HepG2 (cell line): ENCODE results near the gene SRCAP. TPM values are rescaled to one million over a fixed set of nuclear protein-coding genes. Genes with fewer than 3 reads are reported as not detected.

Experiments
- BRF2 ChIP-seq: sonication (generic); formaldehyde crosslinking; IDR thresholded peaks from 2 replicates; pipeline ENCODE4 v1.8.1; 2022; ENCODE audit warnings: mild to moderate bottlenecking, missing genetic modification reagents
- CENPX ChIP-seq: sonication (generic); formaldehyde crosslinking; IDR thresholded peaks from 2 replicates; pipeline ENCODE4 v1.9.0; 2021; ENCODE audit warnings: mild to moderate bottlenecking, missing genetic modification reagents, moderate library complexity
- CHD4 ChIP-seq: fragments of 200-600 bp; sonication (generic); IDR thresholded peaks from 2 replicates; pipeline ENCODE4 v1.7.0; 2017; ENCODE audit warnings: mild to moderate bottlenecking, low read length, borderline replicate concordance
- MED8 ChIP-seq: sonication (generic); formaldehyde crosslinking; IDR thresholded peaks from 2 replicates; pipeline ENCODE4 v1.8.1; 2023; ENCODE audit warnings: mild to moderate bottlenecking, missing genetic modification reagents; ENCODE audit not compliant: insufficient replicate concordance
- MTA3 ChIP-seq: sonication (generic); formaldehyde crosslinking; IDR thresholded peaks from 2 replicates; pipeline ENCODE4 v1.4.0; 2020; ENCODE audit warnings: missing genetic modification reagents
- PLRG1 ChIP-seq: fragments of 450-650 bp; conservative IDR thresholded peaks from 2 replicates; pipeline ENCODE4 v1.6.1; 2016
- SIX1 ChIP-seq: sonication (generic); formaldehyde crosslinking; IDR thresholded peaks from 2 replicates; pipeline ENCODE4 v1.4.0; 2020; ENCODE audit warnings: missing genetic modification reagents, borderline replicate concordance
- SMAD9 ChIP-seq: sonication (generic); formaldehyde crosslinking; IDR thresholded peaks from 2 replicates; pipeline ENCODE4 v1.5.1; 2020; ENCODE audit warnings: mild to moderate bottlenecking, missing genetic modification reagents
- SRY ChIP-seq: sonication (generic); formaldehyde crosslinking; IDR thresholded peaks from 2 replicates; pipeline ENCODE4 v1.8.0; 2022; ENCODE audit warnings: mild to moderate bottlenecking, missing genetic modification reagents
- ZNF792 ChIP-seq: IDR thresholded peaks from 2 replicates; pipeline ENCODE4 v1.6.1; 2016
- ZNF841 ChIP-seq: sonication (generic); formaldehyde crosslinking; IDR thresholded peaks from 2 replicates; pipeline ENCODE4 v1.8.1; 2023; ENCODE audit warnings: missing genetic modification reagents, borderline replicate concordance
- polyA plus RNA-seq, 8 experiments: library from polyadenylated mRNA; depleted of rRNA in 3 of 8; stranded (reverse) in 7 of 8; unstranded in 1 of 8; fragments of >200 nt; fragmentation: Illumina TruSeq in 4 of 8; extraction: Trizol in 4 of 8; gene quantifications; 2 replicates each; pipeline versions ENCODE4 v1.2.1 to v1.2.3, GENCODE V29; 2011 to 2016; ENCODE audit warnings: low read depth in 4 of 8, missing spikeins in 1 of 8, mixed read lengths in 1 of 8; ENCODE audit not compliant: insufficient read depth in 1 of 8
- total RNA-seq, 5 experiments: library from RNA; depleted of rRNA; stranded (reverse); fragments of >200 nt; fragmentation: Illumina TruSeq; extraction: Trizol; gene quantifications; 2 replicates each; pipeline ENCODE4 v1.2.3, GENCODE V29; 2016; ENCODE audit warnings: low read depth in 1 of 5
- TF ChIP-seq, protein P1 (sequence below): sonication (generic); formaldehyde crosslinking; IDR thresholded peaks from 2 replicates; pipeline ENCODE4 v1.4.0; 2020; ENCODE audit warnings: mild to moderate bottlenecking, missing genetic modification reagents
- TF ChIP-seq, protein P2 (sequence below): sonication (generic); formaldehyde crosslinking; IDR thresholded peaks from 2 replicates; pipeline ENCODE4 v1.8.1; 2023; ENCODE audit warnings: missing genetic modification reagents, inconsistent platforms, borderline replicate concordance
- TF ChIP-seq, protein P3 (sequence below): IDR thresholded peaks from 2 replicates; pipeline ENCODE4 v1.6.1; 2018; ENCODE audit warnings: missing genetic modification reagents, mild to moderate bottlenecking, missing compliant biosample characterization
- TF ChIP-seq, protein P4 (sequence below): sonication (generic); formaldehyde crosslinking; IDR thresholded peaks from 2 replicates; pipeline ENCODE4 v1.4.0; 2020; ENCODE audit warnings: missing genetic modification reagents

Gene SRCAP
- total and polyA plus RNA-seq, 2 of the 13 experiments (the other 11 are each of a cell fraction or from before 2014, with no cell fraction given), result 4.9 to 9.0 TPM

- TF ChIP-seq, protein P1, sequence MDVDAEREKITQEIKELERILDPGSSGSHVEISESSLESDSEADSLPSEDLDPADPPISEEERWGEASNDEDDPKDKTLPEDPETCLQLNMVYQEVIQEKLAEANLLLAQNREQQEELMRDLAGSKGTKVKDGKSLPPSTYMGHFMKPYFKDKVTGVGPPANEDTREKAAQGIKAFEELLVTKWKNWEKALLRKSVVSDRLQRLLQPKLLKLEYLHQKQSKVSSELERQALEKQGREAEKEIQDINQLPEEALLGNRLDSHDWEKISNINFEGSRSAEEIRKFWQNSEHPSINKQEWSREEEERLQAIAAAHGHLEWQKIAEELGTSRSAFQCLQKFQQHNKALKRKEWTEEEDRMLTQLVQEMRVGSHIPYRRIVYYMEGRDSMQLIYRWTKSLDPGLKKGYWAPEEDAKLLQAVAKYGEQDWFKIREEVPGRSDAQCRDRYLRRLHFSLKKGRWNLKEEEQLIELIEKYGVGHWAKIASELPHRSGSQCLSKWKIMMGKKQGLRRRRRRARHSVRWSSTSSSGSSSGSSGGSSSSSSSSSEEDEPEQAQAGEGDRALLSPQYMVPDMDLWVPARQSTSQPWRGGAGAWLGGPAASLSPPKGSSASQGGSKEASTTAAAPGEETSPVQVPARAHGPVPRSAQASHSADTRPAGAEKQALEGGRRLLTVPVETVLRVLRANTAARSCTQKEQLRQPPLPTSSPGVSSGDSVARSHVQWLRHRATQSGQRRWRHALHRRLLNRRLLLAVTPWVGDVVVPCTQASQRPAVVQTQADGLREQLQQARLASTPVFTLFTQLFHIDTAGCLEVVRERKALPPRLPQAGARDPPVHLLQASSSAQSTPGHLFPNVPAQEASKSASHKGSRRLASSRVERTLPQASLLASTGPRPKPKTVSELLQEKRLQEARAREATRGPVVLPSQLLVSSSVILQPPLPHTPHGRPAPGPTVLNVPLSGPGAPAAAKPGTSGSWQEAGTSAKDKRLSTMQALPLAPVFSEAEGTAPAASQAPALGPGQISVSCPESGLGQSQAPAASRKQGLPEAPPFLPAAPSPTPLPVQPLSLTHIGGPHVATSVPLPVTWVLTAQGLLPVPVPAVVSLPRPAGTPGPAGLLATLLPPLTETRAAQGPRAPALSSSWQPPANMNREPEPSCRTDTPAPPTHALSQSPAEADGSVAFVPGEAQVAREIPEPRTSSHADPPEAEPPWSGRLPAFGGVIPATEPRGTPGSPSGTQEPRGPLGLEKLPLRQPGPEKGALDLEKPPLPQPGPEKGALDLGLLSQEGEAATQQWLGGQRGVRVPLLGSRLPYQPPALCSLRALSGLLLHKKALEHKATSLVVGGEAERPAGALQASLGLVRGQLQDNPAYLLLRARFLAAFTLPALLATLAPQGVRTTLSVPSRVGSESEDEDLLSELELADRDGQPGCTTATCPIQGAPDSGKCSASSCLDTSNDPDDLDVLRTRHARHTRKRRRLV (CRISPR knock-in tag), result no peak
- TF ChIP-seq, protein P2, sequence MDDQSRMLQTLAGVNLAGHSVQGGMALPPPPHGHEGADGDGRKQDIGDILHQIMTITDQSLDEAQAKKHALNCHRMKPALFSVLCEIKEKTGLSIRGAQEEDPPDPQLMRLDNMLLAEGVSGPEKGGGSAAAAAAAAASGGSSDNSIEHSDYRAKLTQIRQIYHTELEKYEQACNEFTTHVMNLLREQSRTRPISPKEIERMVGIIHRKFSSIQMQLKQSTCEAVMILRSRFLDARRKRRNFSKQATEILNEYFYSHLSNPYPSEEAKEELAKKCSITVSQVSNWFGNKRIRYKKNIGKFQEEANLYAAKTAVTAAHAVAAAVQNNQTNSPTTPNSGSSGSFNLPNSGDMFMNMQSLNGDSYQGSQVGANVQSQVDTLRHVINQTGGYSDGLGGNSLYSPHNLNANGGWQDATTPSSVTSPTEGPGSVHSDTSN (CRISPR knock-in tag), result no peak; the same call in 1 of the 2 replicates
- TF ChIP-seq MTA3, result no peak
- TF ChIP-seq MED8 (CRISPR knock-in tag), result peak; percentile 46
- TF ChIP-seq SRY (CRISPR knock-in tag), result peak; percentile 98
- TF ChIP-seq SIX1, result no peak
- TF ChIP-seq, protein P3, sequence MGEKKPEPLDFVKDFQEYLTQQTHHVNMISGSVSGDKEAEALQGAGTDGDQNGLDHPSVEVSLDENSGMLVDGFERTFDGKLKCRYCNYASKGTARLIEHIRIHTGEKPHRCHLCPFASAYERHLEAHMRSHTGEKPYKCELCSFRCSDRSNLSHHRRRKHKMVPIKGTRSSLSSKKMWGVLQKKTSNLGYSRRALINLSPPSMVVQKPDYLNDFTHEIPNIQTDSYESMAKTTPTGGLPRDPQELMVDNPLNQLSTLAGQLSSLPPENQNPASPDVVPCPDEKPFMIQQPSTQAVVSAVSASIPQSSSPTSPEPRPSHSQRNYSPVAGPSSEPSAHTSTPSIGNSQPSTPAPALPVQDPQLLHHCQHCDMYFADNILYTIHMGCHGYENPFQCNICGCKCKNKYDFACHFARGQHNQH (CRISPR knock-in tag), result peak; percentile 94
- TF ChIP-seq SMAD9 (CRISPR knock-in tag), result no peak
- TF ChIP-seq CENPX (CRISPR knock-in tag), result no peak
- no peak for TF ChIP-seq PLRG1
- peak; percentile 96; the same call in 1 of the 2 replicates for TF ChIP-seq BRF2
- TF ChIP-seq ZNF841 (CRISPR knock-in tag), result peak; percentile 61
- TF ChIP-seq, protein P4, sequence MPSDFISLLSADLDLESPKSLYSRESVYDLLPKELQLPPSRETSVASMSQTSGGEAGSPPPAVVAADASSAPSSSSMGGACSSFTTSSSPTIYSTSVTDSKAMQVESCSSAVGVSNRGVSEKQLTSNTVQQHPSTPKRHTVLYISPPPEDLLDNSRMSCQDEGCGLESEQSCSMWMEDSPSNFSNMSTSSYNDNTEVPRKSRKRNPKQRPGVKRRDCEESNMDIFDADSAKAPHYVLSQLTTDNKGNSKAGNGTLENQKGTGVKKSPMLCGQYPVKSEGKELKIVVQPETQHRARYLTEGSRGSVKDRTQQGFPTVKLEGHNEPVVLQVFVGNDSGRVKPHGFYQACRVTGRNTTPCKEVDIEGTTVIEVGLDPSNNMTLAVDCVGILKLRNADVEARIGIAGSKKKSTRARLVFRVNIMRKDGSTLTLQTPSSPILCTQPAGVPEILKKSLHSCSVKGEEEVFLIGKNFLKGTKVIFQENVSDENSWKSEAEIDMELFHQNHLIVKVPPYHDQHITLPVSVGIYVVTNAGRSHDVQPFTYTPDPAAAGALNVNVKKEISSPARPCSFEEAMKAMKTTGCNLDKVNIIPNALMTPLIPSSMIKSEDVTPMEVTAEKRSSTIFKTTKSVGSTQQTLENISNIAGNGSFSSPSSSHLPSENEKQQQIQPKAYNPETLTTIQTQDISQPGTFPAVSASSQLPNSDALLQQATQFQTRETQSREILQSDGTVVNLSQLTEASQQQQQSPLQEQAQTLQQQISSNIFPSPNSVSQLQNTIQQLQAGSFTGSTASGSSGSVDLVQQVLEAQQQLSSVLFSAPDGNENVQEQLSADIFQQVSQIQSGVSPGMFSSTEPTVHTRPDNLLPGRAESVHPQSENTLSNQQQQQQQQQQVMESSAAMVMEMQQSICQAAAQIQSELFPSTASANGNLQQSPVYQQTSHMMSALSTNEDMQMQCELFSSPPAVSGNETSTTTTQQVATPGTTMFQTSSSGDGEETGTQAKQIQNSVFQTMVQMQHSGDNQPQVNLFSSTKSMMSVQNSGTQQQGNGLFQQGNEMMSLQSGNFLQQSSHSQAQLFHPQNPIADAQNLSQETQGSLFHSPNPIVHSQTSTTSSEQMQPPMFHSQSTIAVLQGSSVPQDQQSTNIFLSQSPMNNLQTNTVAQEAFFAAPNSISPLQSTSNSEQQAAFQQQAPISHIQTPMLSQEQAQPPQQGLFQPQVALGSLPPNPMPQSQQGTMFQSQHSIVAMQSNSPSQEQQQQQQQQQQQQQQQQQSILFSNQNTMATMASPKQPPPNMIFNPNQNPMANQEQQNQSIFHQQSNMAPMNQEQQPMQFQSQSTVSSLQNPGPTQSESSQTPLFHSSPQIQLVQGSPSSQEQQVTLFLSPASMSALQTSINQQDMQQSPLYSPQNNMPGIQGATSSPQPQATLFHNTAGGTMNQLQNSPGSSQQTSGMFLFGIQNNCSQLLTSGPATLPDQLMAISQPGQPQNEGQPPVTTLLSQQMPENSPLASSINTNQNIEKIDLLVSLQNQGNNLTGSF (CRISPR knock-in tag), result peak; percentile 78; the same call in 1 of the 2 replicates
- TF ChIP-seq ZNF792, result peak; percentile 70
- TF ChIP-seq CHD4, result no peak
These were observed 76.6 kb downstream of the SRCAP start (continued) for GRCh38 chr16:30775392-30776188.
